A549 (cell line): Measurements from ENCODE around the gene TOP2A. TPM values are rescaled to one million over a fixed set of nuclear protein-coding genes. Genes with fewer than 3 reads are reported as not detected.

Experiments
- ATAC-seq, 2 experiments: fragments of 200-7000 bp in 1 of 2; fragments of >200 bp in 1 of 2; cut with Nextera tagmentation in 1 of 2; cut with Tn5 transposase in 1 of 2; 3 replicates each; pipeline versions ENCODE4 v1.8.0 to v1.9.1; 2018 to 2020; ENCODE audit warnings: mild to moderate bottlenecking in 1 of 2, moderate library complexity in 1 of 2
- CTCF ChIA-PET: fragments of 300-600 bp; sonication (Branson Sonifier 250); formaldehyde crosslinking; extraction: SDS; loops from one replicate; lab custom pipeline; 2021; ENCODE audit warnings: antibody characterized with exemption, inconsistent platforms; lab: Yijun Ruan, JAX
- POLR2A ChIA-PET: fragments of 350-600 bp; formaldehyde crosslinking; extraction: SDS; loops from one replicate; lab custom pipeline; 2021; ENCODE audit warnings: antibody characterized with exemption, inconsistent platforms; lab: Yijun Ruan, JAX
- DNase-seq, 2 experiments: peaks; one replicate each; pipeline versions ENCODE4 v3.0.0 to v3.0.0-alpha.2; 2011 to 2016; ENCODE audit warnings: low read depth in 1 of 2, low spot score in 1 of 2
- FAIRE-seq: peaks from 2 replicates; lab custom pipeline; 2011; peaks lifted over from hg19 to GRCh38; lab: Jason Lieb, UNC
- H3K27ac ChIP-seq, 2 experiments: fragments of >200 bp; sonication (Bioruptor Twin); formaldehyde crosslinking; 3 replicates each; pipeline ENCODE4 v1.5.1; 2016 to 2017
- H3K4me1 ChIP-seq: fragments of >200 bp; sonication (Bioruptor Twin); formaldehyde crosslinking; 3 replicates; pipeline ENCODE4 v1.6.1; 2016
- H3K4me2 ChIP-seq: fragments of >200 bp; sonication (Bioruptor Twin); formaldehyde crosslinking; 3 replicates; pipeline ENCODE4 v1.6.1; 2016
- H3K4me3 ChIP-seq: fragments of >200 bp; sonication (Bioruptor Twin); formaldehyde crosslinking; 3 replicates; pipeline ENCODE4 v1.5.1; 2016
- H3K9me3 ChIP-seq: fragments of >200 bp; sonication (Bioruptor Twin); formaldehyde crosslinking; 3 replicates; pipeline ENCODE4 v1.6.1; 2016
- CBX2 ChIP-seq: fragments of 200-600 bp; sonication (generic); IDR thresholded peaks from 2 replicates; pipeline ENCODE4 v1.6.1; 2016; ENCODE audit warnings: low read depth, mild to moderate bottlenecking, borderline replicate concordance
- ESRRA ChIP-seq: fragments of 150-350 bp; IDR thresholded peaks from 2 replicates; pipeline ENCODE4 v1.6.1; 2014; ENCODE audit warnings: mild to moderate bottlenecking, low read length, borderline replicate concordance
- FOSB ChIP-seq: fragments of 250-450 bp; sonication (Bioruptor Pico); IDR thresholded peaks from 2 replicates; pipeline ENCODE4 v1.5.0; 2020; ENCODE audit warnings: mild to moderate bottlenecking, moderate library complexity
- GATA3 ChIP-seq: IDR thresholded peaks from 2 replicates; pipeline ENCODE4 v1.6.1; 2012; ENCODE audit warnings: borderline replicate concordance
- HOXA7 ChIP-seq: fragments of 250-450 bp; sonication (Bioruptor Pico); IDR thresholded peaks from 2 replicates; pipeline ENCODE4 v1.5.0; 2020; ENCODE audit warnings: mild to moderate bottlenecking, moderate library complexity
- JUN ChIP-seq, 2 experiments: fragments of >200 bp; sonication (Bioruptor Twin); formaldehyde crosslinking; IDR thresholded peaks; 2 replicates in 1 of 2; 3 replicates in 1 of 2; pipeline ENCODE4 v1.6.1; 2016 to 2017
- KDM5A ChIP-seq: fragments of 200-600 bp; sonication (generic); IDR thresholded peaks from 2 replicates; pipeline ENCODE4 v1.6.1; 2016; ENCODE audit warnings: antibody characterized with exemption, mild to moderate bottlenecking
- MAX ChIP-seq: IDR thresholded peaks from 2 replicates; pipeline ENCODE4 v1.6.1; 2012
- NFE2L2 ChIP-seq: fragments of 150-350 bp; conservative IDR thresholded peaks from 2 replicates; pipeline ENCODE4 v1.6.1; 2014; ENCODE audit warnings: low read length
- POLR2A ChIP-seq: IDR thresholded peaks from 2 replicates; pipeline ENCODE4 v1.6.1; 2012; ENCODE audit warnings: mild to moderate bottlenecking, low read length
- POLR2AphosphoS2 ChIP-seq: conservative IDR thresholded peaks from 2 replicates; pipeline ENCODE4 v1.6.1; 2012; ENCODE audit warnings: low read length, improper control_type of control experiment, inconsistent platforms
- SMC3 ChIP-seq: fragments of >200 bp; sonication (Bioruptor Twin); formaldehyde crosslinking; IDR thresholded peaks from 3 replicates; pipeline ENCODE4 v1.6.1; 2018; ENCODE audit warnings: inconsistent platforms
- TFCP2L1 ChIP-seq: fragments of 250-450 bp; sonication (Bioruptor Pico); IDR thresholded peaks from 2 replicates; pipeline ENCODE4 v1.5.0; 2021; ENCODE audit warnings: mild to moderate bottlenecking
- USF2 ChIP-seq: fragments of 450-650 bp; IDR thresholded peaks from 2 replicates; pipeline ENCODE4 v1.6.1; 2014; ENCODE audit warnings: antibody characterized with exemption
- ZFP36 ChIP-seq: fragments of 450-650 bp; IDR thresholded peaks from 2 replicates; pipeline ENCODE4 v1.6.1; 2014; ENCODE audit warnings: borderline replicate concordance; ENCODE audit not compliant: partially characterized antibody
- WGBS: methylation state at CpG from one replicate; pipeline ENCODE4 v1.1.6; 2017; ENCODE audit errors: missing lambda C conversion rate; 5-methylcytosine and 5-hydroxymethylcytosine counted together
- polyA plus RNA-seq, 4 experiments: library from polyadenylated mRNA; depleted of rRNA in 3 of 4; stranded (reverse); fragments of >200 nt; fragmentation: RNase III in 1 of 4; extraction: RNeasy Plus Mini Kit Qiagen cat#74134 plus additional on column Dnase treatment in 1 of 4; gene quantifications; 2 replicates in 3 of 4; 3 replicates in 1 of 4; pipeline ENCODE4 v1.2.3, GENCODE V29; 2011 to 2017

TOP2A gene
- polyA plus RNA-seq, 2 of the 4 experiments (the other 2 are of a cell fraction), result 226 to 416 TPM

- POLR2A ChIA-PET, result interaction anchor here (0.5 to 1.2 kb wide), 6 partner anchors 8 to 1462 kb away, joined by 3 to 4 read pairs (median 4); partner anchors contain the start of gene TOP2A
- peak overlapping the region; percentile 91 for H3K4me2 ChIP-seq
- TF ChIP-seq GATA3, result peak; percentile 9; the same call in 1 of the 2 replicates
- peak; percentile 55; the same call in 1 of the 2 replicates for TF ChIP-seq USF2
- no peak for TF ChIP-seq ZFP36
- TF ChIP-seq JUN (IDR thresholded peaks at IDR 0.05), result peak in 1 of 2 experiments; percentile 44; a peak in 2 of 5 replicates
- TF ChIP-seq MAX, result 0 out of 2 replicates have a peak, but pooled peaks have one; percentile 33
- TF ChIP-seq CBX2, result no peak
- no peak for TF ChIP-seq TFCP2L1
- TF ChIP-seq POLR2AphosphoS2, result 0 out of 2 replicates have a peak, but pooled peaks have one; percentile 42
- no peak for TF ChIP-seq KDM5A
- no peak for TF ChIP-seq NFE2L2
- TF ChIP-seq FOSB (CRISPR knock-in tag), result no peak
- TF ChIP-seq ESRRA, result no peak
- H3K4me3 ChIP-seq, result peak overlapping the region; percentile 78
- CTCF ChIA-PET, result interaction anchor here (0.7 to 37.5 kb wide), 11 partner anchors 12 to 115 kb away, joined by 3 to 822 read pairs (median 11); no protein-coding TSS in a partner anchor
- peak overlapping the region; percentile 98 for H3K27ac ChIP-seq
- peak; percentile 60 to 78 for DNase-seq
- no peaks in the 10 kb centered on the region for H3K9me3 ChIP-seq
- 7% methylated on average over 11 of the region's 11 CpGs for WGBS
- no peak for FAIRE-seq
- peaks cover 52% of the 10 kb centered on the region for H3K4me1 ChIP-seq
- ATAC-seq, result peak in 1 of 2 experiments; percentile 1; a peak in 1 of 6 replicates
Observed at GRCh38 chr17:40445751-40446468, 28.2 kb upstream of the TOP2A start.

- CTCF ChIA-PET, result interaction anchor here (0.5 to 37.5 kb wide), 22 partner anchors 10 to 204 kb away, joined by 3 to 822 read pairs (median 3); partner anchors contain the start of genes CCR7 and TOP2A
- peak in 1 of 2 experiments; percentile 52 for DNase-seq
Observed at GRCh38 chr17:40443988-40444899, 26.5 kb upstream of the TOP2A start.

More at GRCh38 chr17:40443988-40444899, 26.5 kb upstream of the TOP2A start:
- WGBS, result under 1% methylated on average over 15 of the region's 15 CpGs
- H3K4me3 ChIP-seq, result peak overlapping the region; percentile 78
- no peaks in the 10 kb centered on the region for H3K9me3 ChIP-seq
- peak overlapping the region; percentile 91 for H3K4me2 ChIP-seq
- POLR2A ChIA-PET, result interaction anchor here (0.5 to 2.8 kb wide), 20 partner anchors 11 to 485 kb away, joined by 3 to 23 read pairs (median 5); partner anchors contain the start of gene TOP2A
- peak overlapping the region; percentile 98 for H3K27ac ChIP-seq
- FAIRE-seq, result no peak
- peak in 1 of 2 experiments; percentile 1; a peak in 3 of 6 replicates for ATAC-seq
- peaks cover 35% of the 10 kb centered on the region for H3K4me1 ChIP-seq
- TF ChIP-seq SMC3, result peak; percentile 5; the same call in 1 of the 3 replicates
- TF ChIP-seq HOXA7 (CRISPR knock-in tag), result no peak
- TF ChIP-seq POLR2A, result peak; percentile 52
- TF ChIP-seq USF2, result peak; percentile 1; the same call in 1 of the 2 replicates
